Vagina (tissue), 2 donors: ENCODE data around the gene ROR1.

ENCODE experiments used
- CTCF ChIP-seq, 3 experiments: fragments of 450-650 bp in 2 of 3; fragments of 200-600 bp in 1 of 3; sonication (generic) in 1 of 3; IDR thresholded peaks; one replicate each; pipeline ENCODE4 v1.5.1; 2017 to 2019; ENCODE audit warnings: antibody characterized with exemption in 3 of 3, mild to moderate bottlenecking in 2 of 3, moderate library complexity in 2 of 3
- POLR2A ChIP-seq, 2 donors: fragments of 450-650 bp; IDR thresholded peaks; one replicate each; pipeline ENCODE4 v1.6.1; 2017; ENCODE audit warnings: antibody characterized with exemption in 2 of 2, mild to moderate bottlenecking in 2 of 2, moderate library complexity in 2 of 2
- POLR2AphosphoS5 ChIP-seq, 2 donors: sonication (generic); formaldehyde crosslinking; IDR thresholded peaks; one replicate each; pipeline ENCODE4 v1.9.0; 2017; ENCODE audit warnings: antibody characterized with exemption in 2 of 2, mild to moderate bottlenecking in 2 of 2, low read depth in 1 of 2; ENCODE audit not compliant: insufficient read depth in 1 of 2

DNA sequence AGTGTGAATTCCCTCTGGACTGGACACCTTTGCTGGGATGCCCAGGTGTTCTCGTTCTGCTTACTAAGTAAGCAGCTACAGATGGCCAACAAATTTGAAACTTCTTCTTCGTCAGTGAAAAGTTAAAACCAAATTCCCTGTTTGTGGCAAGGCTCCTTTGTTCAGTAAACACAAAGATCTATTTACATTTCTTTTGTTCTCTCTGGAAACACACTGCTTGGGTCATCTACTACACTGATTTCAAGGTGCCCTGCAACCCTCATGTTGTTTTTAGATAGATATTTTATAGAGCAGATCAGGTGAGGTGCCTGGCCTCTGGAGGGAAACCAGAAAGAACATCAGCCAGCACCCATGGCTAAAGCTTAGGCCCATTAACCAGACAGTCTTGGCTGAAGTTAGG is 272.4 kb downstream of the ROR1 start:
- TF ChIP-seq POLR2AphosphoS5 (IDR thresholded peaks at IDR 0.05; ENCODE audit: insufficient read depth in 1 of 2, low read depth in 1 of 2) (no peak), CTCF (IDR thresholded peaks at IDR 0.05) (no peak), POLR2A (IDR thresholded peaks at IDR 0.05) (no peak)
